AG08395 (cell line): ENCODE data around the gene TNFRSF1B.
"Not testable (repeated sequence)": the region's sequence is repeated elsewhere in the genome, so short reads cannot be mapped to it uniquely, and the experiment has no call there.

ENCODE experiments used
- DNase-seq: peaks from one replicate; pipeline ENCODE4 v3.0.0; 2012; ENCODE audit warnings: mixed read lengths, low spot score

TNFRSF1B gene

GRCh38 chr1:12222700-12223099 lies 55.9 kb downstream of the TNFRSF1B start:
- not testable (repeated sequence) for DNase-seq

- not testable (repeated sequence) for DNase-seq
These were observed 57.3 kb downstream of the TNFRSF1B start for GRCh38 chr1:12224092-12224491.

GRCh38 chr1:12228979-12229378 lies 62.2 kb downstream of the TNFRSF1B start:
- no peak for DNase-seq

GRCh38 chr1:12229386-12229834 lies 62.6 kb downstream of the TNFRSF1B start:
- no peak for DNase-seq

- peak; percentile 93 for DNase-seq
These were observed 63.2 kb downstream of the TNFRSF1B start, which contains the start of gene VPS13D for GRCh38 chr1:12229835-12230548. VPS13D (plus strand) TSS chr1:12230030; CDS start chr1:12234267, 4,237 bp downstream.

GRCh38 chr1:12230549-12231275 lies 63.9 kb downstream of the TNFRSF1B start:
- DNase-seq = peak; percentile 66

GRCh38 chr1:12231276-12231595 lies 64.4 kb downstream of the TNFRSF1B start:
- DNase-seq = peak; percentile 40

- DNase-seq = no peak
These were observed 65.4 kb downstream of the TNFRSF1B start for GRCh38 chr1:12232221-12232620.

- peak; percentile 37 for DNase-seq
These were observed 77.3 kb downstream of the TNFRSF1B start for GRCh38 chr1:12244078-12244477.

- no peak for DNase-seq
These were observed 77.8 kb downstream of the TNFRSF1B start for GRCh38 chr1:12244585-12244984.

- DNase-seq = no peak
These were observed 78.3 kb downstream of the TNFRSF1B start for GRCh38 chr1:12245116-12245515.

GRCh38 chr1:12245733-12246132 lies 78.9 kb downstream of the TNFRSF1B start:
- DNase-seq = no peak

- no peak for DNase-seq
These were observed 79.8 kb downstream of the TNFRSF1B start for GRCh38 chr1:12246584-12246983.

- DNase-seq = peak; percentile 60
These were observed 82.4 kb downstream of the TNFRSF1B start for GRCh38 chr1:12249181-12249580.

- no peak for DNase-seq
These were observed 83.0 kb downstream of the TNFRSF1B start for GRCh38 chr1:12249748-12250147.

- no peak for DNase-seq
These were observed 84.7 kb downstream of the TNFRSF1B start for GRCh38 chr1:12251442-12251841.

- no peak for DNase-seq
These were observed 89.1 kb downstream of the TNFRSF1B start for GRCh38 chr1:12255913-12256312.

GRCh38 chr1:12258272-12258671 lies 91.5 kb downstream of the TNFRSF1B start:
- DNase-seq = no peak
